ENCODE results near the gene CCNI2. TPM values are rescaled to one million over a fixed set of nuclear protein-coding genes. Genes with fewer than 3 reads are reported as not detected.

The CCNI2 gene
- polyA plus RNA-seq, 1 experiment, result not detected

GRCh38 chr5:132778129-132778528 is 30.9 kb downstream of the CCNI2 start:
- Histone ChIP-seq H3K4me3 (ENCODE audit: low read depth, low read length) (peak overlapping the region; percentile 79), H3K27me3 (ENCODE audit: control insufficient read depth, insufficient read depth, low read length) (no peaks in the 10 kb centered on the region), H3K9me3 (ENCODE audit: control insufficient read depth, insufficient read depth, low read length) (no peaks in the 10 kb centered on the region), H3K27ac (ENCODE audit: low read depth, low read length) (no peak overlapping the region)
- no peak for DNase-seq (ENCODE audit: low read depth, low spot score)
- TF ChIP-seq CTCF (IDR thresholded peaks at IDR 0.05; ENCODE audit: low read depth, low read length), result no peak
- POLR2A ChIA-PET, result no interaction called here
- CTCF ChIA-PET, result interaction anchor here (1.9 kb wide), 1 partner anchor 42 kb away, joined by 11 read pairs; no protein-coding TSS in a partner anchor

DNA sequence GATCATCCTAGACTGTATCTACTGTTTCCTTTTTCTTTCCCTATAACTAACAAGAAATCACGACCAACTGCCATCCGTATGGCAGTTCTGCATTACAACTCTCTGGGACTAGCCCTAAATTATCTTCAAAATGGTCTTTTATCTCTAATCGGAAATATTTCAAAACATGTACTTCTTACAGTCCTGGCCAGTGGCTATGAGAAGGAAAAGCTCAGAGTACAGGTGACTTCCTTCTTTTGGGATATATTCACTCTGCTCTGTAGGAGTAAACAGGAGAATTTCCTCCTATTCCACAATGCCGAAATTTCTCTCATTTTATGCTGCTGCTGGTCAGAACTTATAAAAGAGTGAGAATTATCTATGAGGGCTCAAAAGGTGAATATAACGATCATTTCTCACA is 31.6 kb downstream of the CCNI2 start:
- H3K9me3 ChIP-seq (ENCODE audit: control insufficient read depth, insufficient read depth, low read length), result no peaks in the 10 kb centered on the region
- CTCF ChIA-PET, result interaction anchor here (1.9 kb wide), 1 partner anchor 41 kb away, joined by 11 read pairs; no protein-coding TSS in a partner anchor
- no peak overlapping the region for H3K27ac ChIP-seq (ENCODE audit: low read depth, low read length)
- H3K27me3 ChIP-seq (ENCODE audit: control insufficient read depth, insufficient read depth, low read length), result no peaks in the 10 kb centered on the region
- DNase-seq (ENCODE audit: low read depth, low spot score), result no peak
- no peak overlapping the region for H3K4me3 ChIP-seq (ENCODE audit: low read depth, low read length)
- TF ChIP-seq CTCF (IDR thresholded peaks at IDR 0.05; ENCODE audit: low read depth, low read length), result no peak
- POLR2A ChIA-PET, result no interaction called here

DNA sequence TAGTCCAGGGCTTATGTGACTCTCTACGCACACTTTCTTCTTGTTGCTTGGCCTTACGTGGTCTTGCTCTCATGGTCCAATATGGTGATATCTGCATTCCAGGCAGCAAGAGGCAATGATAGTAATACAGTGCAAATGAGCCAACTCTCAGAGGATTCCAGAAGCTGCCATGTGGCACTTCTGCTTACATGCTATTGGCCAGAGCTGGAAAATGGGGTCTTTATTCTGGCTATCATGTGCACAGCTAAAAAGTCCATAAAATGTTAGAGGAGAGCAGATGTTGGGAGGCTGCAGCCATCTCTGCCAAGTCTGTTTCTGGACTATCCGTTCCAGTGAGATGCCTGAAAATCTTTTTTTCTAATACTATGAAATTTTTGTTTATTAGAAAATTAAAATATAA is 32.7 kb downstream of the CCNI2 start:
- no peak overlapping the region for H3K4me3 ChIP-seq (ENCODE audit: low read depth, low read length)
- CTCF ChIA-PET, result no interaction called here
- DNase-seq (ENCODE audit: low read depth, low spot score), result no peak
- no peak overlapping the region for H3K27ac ChIP-seq (ENCODE audit: low read depth, low read length)
- H3K27me3 ChIP-seq (ENCODE audit: control insufficient read depth, insufficient read depth, low read length), result no peaks in the 10 kb centered on the region
- TF ChIP-seq CTCF (IDR thresholded peaks at IDR 0.05; ENCODE audit: low read depth, low read length), result no peak
- no peaks in the 10 kb centered on the region for H3K9me3 ChIP-seq (ENCODE audit: control insufficient read depth, insufficient read depth, low read length)
- POLR2A ChIA-PET, result no interaction called here

DNA sequence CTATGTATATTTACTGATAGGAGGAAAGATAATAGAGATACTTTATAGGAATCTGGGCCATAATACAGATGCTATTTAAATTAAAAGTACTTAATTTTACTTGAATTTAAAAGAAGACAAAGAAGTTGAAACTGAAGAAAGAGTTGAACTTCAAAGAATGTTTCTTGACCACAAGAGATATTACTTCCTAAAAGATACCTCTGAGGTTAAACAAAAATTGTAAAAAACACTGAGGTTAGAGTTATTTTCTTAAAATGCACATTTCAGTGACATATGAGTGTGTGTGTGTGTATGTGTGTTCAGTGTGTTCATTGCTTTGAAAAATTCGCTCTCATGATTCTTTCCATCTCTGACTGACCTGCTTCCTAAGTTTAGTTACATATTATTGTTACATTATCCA is 33.4 kb downstream of the CCNI2 start:
- no peaks in the 10 kb centered on the region for H3K27me3 ChIP-seq (ENCODE audit: control insufficient read depth, insufficient read depth, low read length)
- H3K4me3 ChIP-seq (ENCODE audit: low read depth, low read length), result no peak overlapping the region
- ChIA-PET CTCF (interaction anchor here (1.5 kb wide), 1 partner anchor 12 kb away, joined by 3 read pairs; no protein-coding TSS in a partner anchor), POLR2A (no interaction called here)
- no peak for DNase-seq (ENCODE audit: low read depth, low spot score)
- H3K9me3 ChIP-seq (ENCODE audit: control insufficient read depth, insufficient read depth, low read length), result no peaks in the 10 kb centered on the region
- no peak for TF ChIP-seq CTCF (IDR thresholded peaks at IDR 0.05; ENCODE audit: low read depth, low read length)
- H3K27ac ChIP-seq (ENCODE audit: low read depth, low read length), result no peak overlapping the region

GRCh38 chr5:132781029-132781428 is 33.8 kb downstream of the CCNI2 start:
- H3K9me3 ChIP-seq (ENCODE audit: control insufficient read depth, insufficient read depth, low read length), result no peaks in the 10 kb centered on the region
- no peak overlapping the region for H3K27ac ChIP-seq (ENCODE audit: low read depth, low read length)
- H3K27me3 ChIP-seq (ENCODE audit: control insufficient read depth, insufficient read depth, low read length), result no peaks in the 10 kb centered on the region
- no peak for DNase-seq (ENCODE audit: low read depth, low spot score)
- POLR2A ChIA-PET, result no interaction called here
- TF ChIP-seq CTCF (IDR thresholded peaks at IDR 0.05; ENCODE audit: low read depth, low read length), result no peak
- H3K4me3 ChIP-seq (ENCODE audit: low read depth, low read length), result no peak overlapping the region
- CTCF ChIA-PET, result interaction anchor here (1.5 kb wide), 1 partner anchor 12 kb away, joined by 3 read pairs; no protein-coding TSS in a partner anchor
